ENCODE data around the gene PITPNM3. TPM values are rescaled to one million over a fixed set of nuclear protein-coding genes. Genes with fewer than 3 reads are reported as not detected.
"Not testable (repeated sequence)": the region's sequence is repeated elsewhere in the genome, so short reads cannot be mapped to it uniquely, and the experiment has no call there.

Gene PITPNM3
- 0.39 and 0.89 TPM in 2 replicates for total RNA-seq (2014; rRNA removed; shearing (Covaris generic))

- DNase-seq (ENCODE audit: low read depth), result no peak
These were observed at the start of gene PITPNM3 for GRCh38 chr17:6556121-6557039. Gene PITPNM3, minus strand, starts transcription at chr17:6556555. Its CDS starts 149 bp downstream, at chr17:6556406.

DNA sequence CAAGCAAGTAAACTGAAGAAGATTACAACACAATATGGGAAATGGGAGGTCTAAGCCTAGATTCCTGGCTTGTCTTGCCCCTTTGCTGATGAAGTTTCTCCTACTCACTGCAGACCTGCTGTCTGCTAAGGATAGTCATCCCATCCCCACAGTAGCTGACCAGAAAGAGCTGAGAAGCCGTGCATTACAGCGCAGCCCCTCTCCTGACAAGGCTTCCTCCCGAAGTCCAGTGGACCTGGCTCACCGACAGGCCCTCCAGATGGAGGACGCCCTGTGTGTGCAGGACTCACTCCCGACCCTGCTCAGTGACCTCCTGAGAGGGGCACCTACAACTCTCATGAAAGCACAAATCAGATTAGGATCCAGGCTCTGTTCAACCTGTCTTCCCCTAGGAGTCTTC lies 48.8 kb upstream of the PITPNM3 start:
- DNase-seq (ENCODE audit: low read depth), result no peak

DNA sequence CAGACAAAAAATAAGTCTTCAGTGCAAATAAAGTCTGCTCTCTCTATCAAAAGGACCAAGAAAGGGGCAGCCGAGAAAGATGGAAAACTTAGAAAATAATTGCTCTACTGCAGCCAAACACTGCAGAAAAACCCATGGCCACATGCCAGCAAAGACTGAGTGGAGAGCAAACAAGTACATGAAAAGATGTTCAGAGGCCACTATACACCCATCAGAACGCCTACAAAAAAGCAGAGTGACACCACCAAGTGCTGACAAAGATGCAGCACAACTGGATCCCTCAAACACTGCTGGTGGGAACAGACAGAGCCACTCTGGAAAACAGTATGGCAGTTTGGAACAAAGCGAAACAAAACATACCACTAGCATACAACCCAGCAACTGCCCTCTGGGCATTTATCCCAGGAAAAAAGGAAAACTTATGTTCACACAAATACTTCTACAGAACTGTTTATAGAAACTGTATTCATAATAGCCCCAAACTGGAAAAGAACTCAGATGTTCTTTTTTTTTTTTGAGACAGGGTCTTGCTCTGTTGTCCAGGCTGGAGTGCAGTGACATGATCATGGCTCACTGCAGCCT lies 47.5 kb upstream of the PITPNM3 start:
- peak; percentile 1 for DNase-seq (ENCODE audit: low read depth)

DNA sequence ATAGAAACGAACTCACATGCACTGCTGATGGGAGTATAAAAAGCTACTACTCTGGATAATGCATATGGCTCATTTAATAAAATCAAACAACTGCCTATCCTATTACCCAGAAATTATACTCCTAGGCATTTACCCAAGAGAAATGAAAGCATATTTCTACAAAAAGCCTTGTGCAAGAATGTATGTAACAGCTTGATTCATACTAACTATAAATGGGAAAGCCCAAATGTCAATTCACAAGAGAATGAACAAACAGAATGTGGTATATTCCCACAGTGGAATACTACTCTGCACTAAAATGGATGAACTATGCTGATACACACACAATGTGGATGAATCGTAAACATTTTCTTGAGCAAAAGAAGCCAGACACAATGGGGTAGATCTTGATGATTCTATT lies 45.8 kb upstream of the PITPNM3 start:
- DNase-seq (ENCODE audit: low read depth), result no peak

DNA sequence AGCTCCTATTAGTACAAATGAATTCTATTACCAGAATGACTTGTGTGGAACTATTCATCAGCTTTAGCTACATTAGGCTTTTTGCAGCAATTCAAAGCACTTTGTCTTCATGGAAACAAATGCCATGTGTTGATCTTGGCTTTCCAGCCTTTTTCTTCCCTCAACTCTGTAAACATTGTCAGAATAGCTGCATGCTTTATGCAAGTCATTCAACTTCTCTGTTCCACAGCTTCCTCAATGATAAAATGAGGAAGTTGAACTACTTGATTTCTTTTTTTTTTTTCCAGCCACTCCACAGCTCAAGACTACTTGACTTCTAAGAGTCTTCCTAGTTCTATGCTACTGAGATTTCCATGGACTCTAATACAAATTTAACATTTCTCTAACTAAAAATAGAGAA lies 43.0 kb upstream of the PITPNM3 start:
- no peak for DNase-seq (ENCODE audit: low read depth)

GRCh38 chr17:6597727-6598126 lies 41.4 kb upstream of the PITPNM3 start:
- no peak for DNase-seq (ENCODE audit: low read depth)

DNA sequence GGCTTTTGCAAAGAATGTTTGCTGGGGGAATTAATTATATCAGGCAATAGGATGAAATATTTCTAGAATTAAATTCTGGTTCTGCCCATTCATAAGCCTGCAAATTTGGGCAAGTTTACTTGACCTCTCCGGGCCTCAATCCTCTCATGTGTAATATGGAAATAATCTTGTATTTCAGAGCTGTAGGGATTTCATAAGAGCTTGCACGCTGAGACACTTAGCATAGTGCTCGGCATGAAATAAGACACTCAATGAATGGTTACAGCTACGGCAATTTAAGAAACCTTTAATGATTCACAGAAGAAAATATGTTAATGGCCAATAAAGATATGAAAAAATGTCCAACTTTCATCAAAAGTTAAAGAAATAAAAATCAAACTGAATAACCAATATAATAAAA lies 40.6 kb upstream of the PITPNM3 start:
- DNase-seq (ENCODE audit: low read depth), result no peak

DNA sequence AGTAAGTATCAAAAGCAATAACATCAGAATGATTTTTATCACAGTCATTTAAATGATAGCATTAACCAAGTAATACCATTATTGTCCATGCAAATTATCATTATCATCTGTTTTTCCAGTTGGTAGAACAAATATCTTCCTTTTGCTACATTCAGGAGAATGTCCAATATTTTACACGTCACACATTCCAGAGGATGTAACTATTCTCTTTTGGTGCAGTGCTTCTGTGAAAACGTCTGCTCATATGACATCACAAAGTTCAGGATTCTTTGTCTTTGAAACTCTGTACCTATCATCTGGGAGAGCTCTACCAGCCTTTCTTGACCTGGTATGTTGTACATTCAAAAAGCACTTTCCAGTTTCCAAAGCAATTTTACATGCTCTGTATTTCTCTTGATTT lies 40.2 kb upstream of the PITPNM3 start:
- DNase-seq (ENCODE audit: low read depth), result no peak

DNA sequence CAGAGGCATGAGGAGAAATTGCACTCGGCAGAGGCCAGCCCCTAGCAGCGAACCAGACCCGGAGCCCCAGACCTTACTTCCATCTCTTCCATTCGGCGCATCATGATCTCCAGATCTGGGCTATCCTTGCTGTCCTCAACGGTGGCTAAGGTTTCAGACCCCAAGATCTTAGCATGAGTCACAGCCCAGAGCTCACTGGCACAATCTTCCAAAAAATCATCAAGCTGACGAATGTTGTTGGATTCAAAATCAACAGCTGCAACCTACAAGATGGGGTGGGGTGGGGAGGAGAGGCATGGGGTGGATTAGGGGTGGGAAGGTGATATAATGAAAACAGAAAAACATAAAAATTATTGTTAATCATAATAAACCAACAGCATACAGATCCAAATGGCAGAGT lies 39.7 kb upstream of the PITPNM3 start:
- no peak for DNase-seq (ENCODE audit: low read depth)

- DNase-seq (ENCODE audit: low read depth), result not testable (repeated sequence)
These were observed 37.0 kb upstream of the PITPNM3 start for GRCh38 chr17:6593371-6593770.

- DNase-seq (ENCODE audit: low read depth), result peak; percentile 77
These were observed 35.8 kb upstream of the PITPNM3 start for GRCh38 chr17:6592173-6592572.

DNA sequence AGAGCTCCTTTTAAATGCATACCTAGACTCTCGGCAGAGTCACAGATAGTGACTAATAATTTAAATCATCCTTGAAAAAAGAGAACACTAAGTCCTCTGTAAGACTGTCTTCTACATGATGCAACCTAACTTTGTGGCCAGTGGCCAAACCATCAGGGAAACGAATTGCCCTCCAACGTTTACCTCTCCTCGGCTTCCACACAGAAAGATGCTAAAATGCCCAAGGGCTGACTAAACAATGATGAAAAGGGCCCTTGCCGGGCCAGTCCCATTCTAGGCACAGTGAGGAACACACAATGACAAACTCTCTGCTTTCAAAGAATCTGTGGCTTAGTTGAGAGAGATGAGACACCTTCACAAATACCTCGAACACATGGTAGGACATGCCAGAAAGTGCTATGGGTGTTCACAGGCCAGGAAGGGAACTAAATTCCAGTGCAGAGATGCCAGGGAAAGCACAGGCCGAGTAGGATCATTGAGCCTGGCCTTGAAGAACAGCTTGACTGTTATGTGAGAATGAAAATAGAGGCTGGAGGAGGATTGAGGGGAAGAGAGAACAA lies 35.3 kb upstream of the PITPNM3 start:
- DNase-seq (ENCODE audit: low read depth), result peak; percentile 95

- DNase-seq (ENCODE audit: low read depth), result no peak
These were observed 33.1 kb upstream of the PITPNM3 start for GRCh38 chr17:6589266-6589946.

DNA sequence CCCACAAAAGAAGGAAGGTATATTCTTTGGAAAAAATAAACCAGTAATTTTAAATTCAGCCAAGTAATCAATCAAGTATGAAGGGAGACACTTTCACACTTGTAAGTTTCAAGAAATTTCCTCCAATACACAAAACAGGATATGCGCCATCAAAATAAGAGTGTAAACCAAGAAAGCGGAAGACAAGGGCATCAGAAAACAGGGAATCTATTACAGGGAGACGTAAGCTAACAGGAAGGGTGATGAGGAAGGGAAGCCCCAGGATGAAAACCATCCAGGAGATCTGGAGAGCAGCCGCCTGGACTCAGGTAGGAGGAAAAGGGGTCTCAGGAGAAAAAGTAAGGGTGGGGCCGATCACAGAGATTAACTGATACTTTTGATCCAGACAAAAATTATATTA lies 31.8 kb upstream of the PITPNM3 start:
- no peak for DNase-seq (ENCODE audit: low read depth)

DNA sequence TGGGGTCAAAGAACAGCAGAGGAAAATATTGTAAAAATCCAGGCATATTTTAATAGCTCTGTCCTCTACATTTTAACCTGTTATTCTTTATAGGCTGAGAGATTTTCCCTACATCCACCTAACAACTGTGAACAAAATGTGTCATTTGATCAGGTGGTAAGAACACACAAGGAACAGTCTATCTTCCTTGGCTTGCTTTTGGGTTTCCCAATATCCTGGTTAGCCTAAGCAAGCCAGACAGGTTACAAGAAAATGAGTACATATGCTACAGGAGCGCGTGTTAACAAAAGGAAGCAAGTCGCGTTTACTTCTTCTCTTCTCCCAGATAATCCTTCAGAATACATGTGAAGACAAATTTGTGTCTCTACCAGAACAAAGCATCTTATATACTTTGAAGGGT lies 31.0 kb upstream of the PITPNM3 start:
- DNase-seq (ENCODE audit: low read depth), result no peak

DNA sequence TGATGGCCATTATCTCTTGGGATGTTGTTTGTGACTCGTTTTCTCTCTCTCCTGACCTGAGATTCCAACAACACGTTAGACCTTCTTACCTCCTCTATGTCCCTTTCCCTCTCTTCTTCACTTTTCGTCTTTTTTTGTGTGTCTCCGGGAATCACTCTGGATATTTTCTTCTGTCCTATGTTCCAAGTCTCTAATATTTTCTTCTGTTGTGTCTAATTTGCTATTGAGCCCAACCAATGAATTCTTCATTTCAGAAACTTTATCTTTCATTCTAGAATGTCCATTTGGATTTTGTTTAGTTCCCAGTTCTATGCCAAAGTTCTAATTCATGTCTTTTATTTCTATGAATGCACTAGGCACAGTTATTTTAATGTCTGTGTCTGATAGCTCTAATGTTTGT lies 27.1 kb upstream of the PITPNM3 start:
- DNase-seq (ENCODE audit: low read depth), result no peak

DNA sequence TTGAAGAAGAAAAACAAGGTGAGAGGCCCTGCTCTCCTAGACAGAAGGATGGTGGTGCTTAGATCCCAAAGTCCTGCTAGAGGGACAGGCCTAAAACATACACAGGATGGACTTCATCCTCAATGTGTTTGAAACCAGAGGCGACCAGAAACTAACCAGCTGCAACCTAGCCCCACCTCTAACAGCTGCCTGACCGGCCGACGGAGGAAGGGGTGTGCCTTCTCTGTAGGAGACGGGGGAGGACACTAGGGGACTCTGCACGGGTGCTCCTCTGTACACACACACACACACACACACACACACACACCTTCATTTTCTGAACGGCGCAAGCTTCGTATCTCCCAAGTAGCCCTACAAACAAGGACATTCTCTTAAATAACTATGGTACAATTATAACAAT lies 24.3 kb upstream of the PITPNM3 start:
- DNase-seq (ENCODE audit: low read depth), result no peak

DNA sequence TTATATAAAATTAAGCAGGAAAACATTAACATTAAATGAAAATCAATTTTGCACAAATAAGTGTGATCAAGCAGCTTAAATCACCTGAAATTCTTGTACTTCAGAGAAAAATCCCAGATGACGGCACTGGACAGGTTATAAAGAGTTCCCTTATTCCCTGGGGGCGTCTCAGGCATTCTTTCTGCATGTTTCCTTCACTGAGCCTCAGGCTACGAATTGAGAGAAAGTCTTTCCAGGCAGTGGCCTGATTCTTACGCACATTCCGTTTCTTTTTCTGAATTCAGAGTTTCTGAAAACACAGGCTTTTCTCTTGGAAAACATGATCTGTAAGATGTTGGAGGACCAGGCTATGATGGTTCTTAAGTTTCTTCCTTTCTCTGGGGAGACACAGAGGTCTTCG lies 22.1 kb upstream of the PITPNM3 start:
- no peak for DNase-seq (ENCODE audit: low read depth)

DNA sequence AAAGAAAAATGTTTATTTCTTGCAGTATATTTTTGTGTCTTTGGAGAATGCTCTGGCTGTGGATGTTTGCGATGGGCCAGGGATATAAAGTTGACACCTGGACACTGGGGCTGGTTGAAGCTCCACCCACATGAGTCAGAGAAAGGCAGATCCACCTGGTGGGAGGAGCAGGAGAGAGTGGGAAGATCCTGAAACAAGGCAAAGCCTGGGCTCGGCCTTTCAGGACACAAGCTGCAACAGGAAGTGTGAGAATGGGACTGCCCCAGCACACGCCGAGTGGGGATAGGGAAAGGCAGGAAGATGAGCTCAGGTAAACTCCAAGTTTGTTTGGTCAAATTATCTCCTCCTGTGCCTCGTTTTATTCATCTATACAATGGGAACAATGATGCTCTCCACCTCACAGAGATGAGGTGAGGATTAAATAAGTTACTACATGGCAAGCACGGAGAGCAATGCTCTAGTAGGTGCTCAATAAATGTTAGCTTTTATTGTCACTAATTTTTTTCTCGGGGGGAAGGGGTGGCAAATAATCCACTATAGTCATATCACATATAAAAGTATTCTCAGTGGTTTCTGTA lies 21.4 kb upstream of the PITPNM3 start:
- no peak for DNase-seq (ENCODE audit: low read depth)

DNA sequence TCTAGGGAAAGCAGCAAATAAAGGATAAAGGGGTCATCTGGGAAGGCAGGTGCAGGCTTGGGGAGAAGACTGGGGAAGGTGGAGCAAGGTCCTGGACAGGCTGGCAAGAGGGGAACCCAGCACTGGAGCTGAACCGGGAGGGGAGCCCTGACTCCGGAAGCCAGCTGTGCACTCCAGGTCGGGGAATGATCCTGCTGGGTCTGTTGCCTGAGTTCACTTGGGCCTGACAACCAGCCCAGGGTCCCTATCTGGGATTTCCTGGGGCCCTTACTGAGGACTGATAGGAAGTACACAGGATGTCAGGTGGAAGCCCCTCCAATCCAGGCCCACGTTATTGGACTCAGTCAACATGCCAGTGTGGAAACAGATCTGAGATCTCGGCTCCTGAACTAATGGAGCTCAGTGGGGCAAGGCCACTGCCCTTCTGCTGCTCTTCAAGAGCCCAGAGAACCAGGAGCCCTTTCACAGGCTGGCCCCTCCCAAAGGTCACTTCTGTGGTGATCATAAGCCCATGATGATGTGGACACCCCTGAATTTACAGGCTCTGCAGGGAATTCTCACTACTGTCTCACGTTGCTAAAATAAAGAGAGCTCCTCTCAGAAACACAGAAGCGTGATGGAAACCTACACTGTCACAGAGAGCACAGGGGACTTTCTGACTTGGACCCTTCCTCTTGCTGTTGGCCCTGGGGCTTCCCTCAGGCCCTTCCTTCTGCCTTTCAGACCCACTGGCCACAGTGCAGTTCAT lies 19.9 kb upstream of the PITPNM3 start:
- DNase-seq (ENCODE audit: low read depth), result no peak

DNA sequence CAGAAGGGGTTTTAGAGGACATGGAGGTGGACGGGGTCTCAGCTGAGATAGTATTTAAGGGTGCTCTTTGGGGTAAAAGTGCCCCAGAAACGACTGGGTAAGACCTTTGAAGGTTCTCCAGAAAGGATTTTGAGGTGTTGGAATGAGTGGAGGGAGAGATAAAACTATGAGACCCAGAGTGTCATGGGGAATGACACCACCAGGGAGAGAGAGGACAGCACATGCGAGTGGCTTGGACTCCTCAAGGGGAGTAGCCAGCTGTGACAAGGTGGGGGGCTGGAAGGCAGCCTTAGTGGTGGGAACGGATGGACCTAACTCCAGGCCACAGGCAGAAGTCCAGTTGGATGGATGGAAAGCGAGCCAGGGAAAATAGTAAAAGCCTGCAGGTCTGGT lies 19.2 kb upstream of the PITPNM3 start:
- DNase-seq (ENCODE audit: low read depth), result no peak

Measured in M059J (cell line).